Stomach (tissue), 9 donors: Measurements from ENCODE around the gene WWC1. TPM values are rescaled to one million over a fixed set of nuclear protein-coding genes. Genes with fewer than 3 reads are reported as not detected.

Experiments
- DNase-seq, 2 donors: peaks; one replicate each; pipeline versions ENCODE4 v3.0.0 to v3.0.0-alpha.2; 2013 to 2019
- H3K27ac ChIP-seq, 5 donors: fragments of 200-600 bp in 4 of 5; sonication (generic) in 4 of 5; one replicate each; pipeline ENCODE4 v1.5.1; 2013 to 2019; ENCODE audit warnings: mild to moderate bottlenecking in 1 of 5, moderate library complexity in 1 of 5
- H3K27me3 ChIP-seq, 3 donors: fragments of 200-600 bp; sonication (generic); one replicate each; pipeline ENCODE4 v1.5.1; 2017 to 2019; ENCODE audit warnings: mixed run types in 1 of 3
- H3K36me3 ChIP-seq, 4 donors: fragments of 200-600 bp; sonication (generic); 1 replicate in 3 of 4; 2 replicates in 1 of 4; pipeline ENCODE4 v1.5.1; 2016 to 2019
- H3K4me1 ChIP-seq, 4 donors: fragments of 200-600 bp; sonication (generic); one replicate each; pipeline ENCODE4 v1.5.1; 2016 to 2019
- H3K4me3 ChIP-seq, 4 donors: fragments of 200-600 bp; sonication (generic) in 3 of 4; one replicate each; pipeline ENCODE4 v1.5.1; 2016 to 2019; ENCODE audit warnings: mild to moderate bottlenecking in 1 of 4
- H3K9me3 ChIP-seq, 4 donors: fragments of 200-600 bp; sonication (generic); one replicate each; pipeline ENCODE4 v1.5.1; 2016 to 2019
- EP300 ChIP-seq: sonication (generic); formaldehyde crosslinking; IDR thresholded peaks from one replicate; pipeline ENCODE4 v1.6.1; 2017; ENCODE audit warnings: antibody characterized with exemption
- POLR2A ChIP-seq, 4 donors: fragments of 450-650 bp; IDR thresholded peaks; one replicate each; pipeline ENCODE4 v1.6.1; 2016; ENCODE audit warnings: antibody characterized with exemption in 4 of 4, control low read depth in 2 of 4, mild to moderate bottlenecking in 1 of 4, moderate library complexity in 1 of 4
- POLR2AphosphoS5 ChIP-seq, 3 donors: sonication (generic); formaldehyde crosslinking; IDR thresholded peaks; one replicate each; pipeline ENCODE4 v1.6.1; 2016; ENCODE audit warnings: antibody characterized with exemption in 3 of 3
- WGBS, 5 donors: extraction: QIAGEN DNeasy Blood & Tissue Kit in 3 of 5; methylation state at CpG; one replicate each; pipeline versions ENCODE4 v1.1.5 to v1.1.7; 2013 to 2018; 5-methylcytosine and 5-hydroxymethylcytosine counted together
- intact Hi-C: fragments of 100-400 bp; cut with DNase I; formaldehyde crosslinking; loops from one replicate; pipeline ENCODE4 v1.15.1; 2023; ENCODE audit warnings: low total_unique reads
- polyA plus RNA-seq, 3 donors: library from polyadenylated mRNA; stranded (reverse); fragments of 200-250 nt; gene quantifications; one replicate each; pipeline ENCODE4 v1.2.3, GENCODE V29; 2013
- total RNA-seq, 5 donors: library from RNA; depleted of rRNA; stranded (reverse); fragments of >200 nt; gene quantifications; one replicate each; pipeline versions ENCODE4 v1.1.0 to v1.2.3, GENCODE V29; 2014 to 2016
- TF ChIP-seq, protein P1 (sequence below), 7 experiments: fragments of 450-650 bp in 4 of 7; fragments of 200-600 bp in 3 of 7; sonication (generic) in 3 of 7; IDR thresholded peaks; one replicate each; pipeline ENCODE4 v1.5.1; 2016 to 2019; ENCODE audit warnings: antibody characterized with exemption in 7 of 7, control low read depth in 2 of 7, mild to moderate bottlenecking in 1 of 7
- donor health status: healthy with polysubstance abuse.
- donor health status: Bipolar disorder and iron deficiency.
- donor health status: healthy.

WWC1 gene
- total and polyA plus RNA-seq, 8 donors = 11.3 to 82.6 (median 33.4) TPM

- no peak overlapping the region for H3K4me3 ChIP-seq
- H3K4me1 ChIP-seq = peaks cover 2 to 5% (median 3%) of the 10 kb centered on the region in 4 donors
- TF ChIP-seq EP300 = no peak
- no peak for TF ChIP-seq POLR2AphosphoS5 (IDR thresholded peaks at IDR 0.05)
- no peak for TF ChIP-seq POLR2A (IDR thresholded peaks at IDR 0.05)
- TF ChIP-seq, protein P1, sequence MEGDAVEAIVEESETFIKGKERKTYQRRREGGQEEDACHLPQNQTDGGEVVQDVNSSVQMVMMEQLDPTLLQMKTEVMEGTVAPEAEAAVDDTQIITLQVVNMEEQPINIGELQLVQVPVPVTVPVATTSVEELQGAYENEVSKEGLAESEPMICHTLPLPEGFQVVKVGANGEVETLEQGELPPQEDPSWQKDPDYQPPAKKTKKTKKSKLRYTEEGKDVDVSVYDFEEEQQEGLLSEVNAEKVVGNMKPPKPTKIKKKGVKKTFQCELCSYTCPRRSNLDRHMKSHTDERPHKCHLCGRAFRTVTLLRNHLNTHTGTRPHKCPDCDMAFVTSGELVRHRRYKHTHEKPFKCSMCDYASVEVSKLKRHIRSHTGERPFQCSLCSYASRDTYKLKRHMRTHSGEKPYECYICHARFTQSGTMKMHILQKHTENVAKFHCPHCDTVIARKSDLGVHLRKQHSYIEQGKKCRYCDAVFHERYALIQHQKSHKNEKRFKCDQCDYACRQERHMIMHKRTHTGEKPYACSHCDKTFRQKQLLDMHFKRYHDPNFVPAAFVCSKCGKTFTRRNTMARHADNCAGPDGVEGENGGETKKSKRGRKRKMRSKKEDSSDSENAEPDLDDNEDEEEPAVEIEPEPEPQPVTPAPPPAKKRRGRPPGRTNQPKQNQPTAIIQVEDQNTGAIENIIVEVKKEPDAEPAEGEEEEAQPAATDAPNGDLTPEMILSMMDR (IDR thresholded peaks at IDR 0.05) = no peak
- intact Hi-C loops = no loop called here
- no peaks in the 10 kb centered on the region for H3K27me3 ChIP-seq
- no peak for DNase-seq
- H3K9me3 ChIP-seq = no peaks in the 10 kb centered on the region
- H3K36me3 ChIP-seq = no peaks in the 10 kb centered on the region
- no peak overlapping the region for H3K27ac ChIP-seq
- 70 to 90% (median 75%) methylated on average over 4 of the region's 4 CpGs for WGBS, 5 donors
Measured at GRCh38 chr5:168370831-168371230, 79.4 kb downstream of the WWC1 start.

- Histone ChIP-seq H3K36me3 (no peaks in the 10 kb centered on the region), H3K4me1 (no peaks in the 10 kb centered on the region), H3K9me3 (no peaks in the 10 kb centered on the region), H3K4me3 (no peak overlapping the region), H3K27me3 (no peaks in the 10 kb centered on the region), H3K27ac (no peak overlapping the region)
- intact Hi-C loops = no loop called here
- DNase-seq = no peak
- TF ChIP-seq POLR2A (IDR thresholded peaks at IDR 0.05) (no peak), EP300 (no peak), POLR2AphosphoS5 (IDR thresholded peaks at IDR 0.05) (no peak)
- TF ChIP-seq, protein P1 (IDR thresholded peaks at IDR 0.05) = no peak
- 58 to 79% (median 68%) methylated on average over 2 of the region's 2 CpGs for WGBS, 5 donors
Measured at GRCh38 chr5:168372356-168372946, 81.0 kb downstream of the WWC1 start.

- WGBS, 5 donors = 84 to 97% (median 92%) methylated on average over 4 of the region's 4 CpGs
- Histone ChIP-seq H3K9me3 (no peaks in the 10 kb centered on the region), H3K36me3 (no peaks in the 10 kb centered on the region), H3K27ac (no peak overlapping the region), H3K4me1 (no peaks in the 10 kb centered on the region), H3K27me3 (no peaks in the 10 kb centered on the region), H3K4me3 (no peak overlapping the region)
- intact Hi-C loops = no loop called here
- TF ChIP-seq POLR2A (IDR thresholded peaks at IDR 0.05) = no peak
- TF ChIP-seq, protein P1 (IDR thresholded peaks at IDR 0.05) = no peak
- no peak for TF ChIP-seq EP300
- TF ChIP-seq POLR2AphosphoS5 (IDR thresholded peaks at IDR 0.05) = no peak
- no peak for DNase-seq
Measured at GRCh38 chr5:168374532-168374931, 83.1 kb downstream of the WWC1 start.

- intact Hi-C loops = no loop called here
- Histone ChIP-seq H3K4me3 (no peak overlapping the region), H3K9me3 (no peaks in the 10 kb centered on the region), H3K27ac (no peak overlapping the region), H3K36me3 (no peaks in the 10 kb centered on the region), H3K4me1 (no peaks in the 10 kb centered on the region), H3K27me3 (no peaks in the 10 kb centered on the region)
- TF ChIP-seq POLR2A (IDR thresholded peaks at IDR 0.05) = no peak
- TF ChIP-seq POLR2AphosphoS5 (IDR thresholded peaks at IDR 0.05) = no peak
- TF ChIP-seq, protein P1 (IDR thresholded peaks at IDR 0.05) = no peak
- TF ChIP-seq EP300 = no peak
- no peak for DNase-seq
- WGBS, 5 donors = 72 to 89% (median 83%) methylated on average over 7 of the region's 7 CpGs
Measured at GRCh38 chr5:168375214-168375613, 83.8 kb downstream of the WWC1 start.
